Stimulated activated naive CD8-positive, alpha-beta T cell treated with anti-CD3 and anti-CD28 coated beads, Interleukin-15, amount 100 ng/mL, for 72 hours (primary cell): ENCODE measurements around the gene UBE2L5.
"Not testable (repeated sequence)": the region's sequence is repeated elsewhere in the genome, so short reads cannot be mapped to it uniquely, and the experiment has no call there.

ENCODE experiments used
- ATAC-seq: fragments of 150-1000 bp; cut with Tn5 transposase; 2 replicates; pipeline ENCODE4 v1.10.0; 2021; ENCODE audit warnings: mild to moderate bottlenecking, moderate library complexity
- DNase-seq, 2 donors: peaks; one replicate each; pipeline ENCODE4 v3.0.0; 2021 to 2022
- H3K27ac Mint-ChIP-seq, 2 donors: one replicate each; pipeline ENCODE4 v1.8.0; 2022; ENCODE audit warnings: mild to moderate bottlenecking in 2 of 2, mixed read lengths in 2 of 2, moderate library complexity in 2 of 2
- H3K27me3 Mint-ChIP-seq: one replicate; pipeline ENCODE4 v1.8.0; 2022; ENCODE audit warnings: mixed read lengths
- H3K4me1 Mint-ChIP-seq: one replicate; pipeline ENCODE4 v1.8.0; 2022; ENCODE audit warnings: mild to moderate bottlenecking, mixed read lengths
- H3K4me3 Mint-ChIP-seq, 2 donors: one replicate each; pipeline ENCODE4 v1.8.0; 2022; ENCODE audit warnings: mild to moderate bottlenecking in 2 of 2, mixed read lengths in 2 of 2, moderate library complexity in 1 of 2
- H3K9me3 Mint-ChIP-seq, 2 donors: one replicate each; pipeline ENCODE4 v1.8.0; 2022; ENCODE audit warnings: mixed read lengths in 2 of 2

The UBE2L5 gene

DNA sequence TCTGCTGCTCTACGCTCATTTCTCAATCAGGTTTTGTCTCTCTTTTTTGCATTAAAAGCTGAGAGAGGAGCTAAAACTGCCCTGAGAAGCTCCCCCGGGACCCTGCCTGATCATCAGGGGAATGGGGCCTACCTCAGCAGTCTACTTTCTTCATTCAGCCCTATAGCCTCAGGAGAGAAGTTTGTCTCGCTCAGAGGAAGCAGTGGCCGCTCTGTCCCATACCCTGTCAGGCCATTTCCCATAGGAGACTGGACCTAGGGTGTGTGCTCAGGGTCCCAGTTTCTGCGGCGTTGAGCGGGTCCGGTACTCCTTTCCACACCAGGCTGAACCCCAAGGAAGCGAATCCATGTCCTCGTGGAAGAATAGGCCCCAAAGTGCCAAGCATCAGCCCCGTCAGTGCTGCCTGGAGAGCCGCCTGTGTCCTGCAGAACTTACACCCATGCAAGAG, 21.7 kb downstream of the UBE2L5 start:
- no peak overlapping the region for H3K4me3 Mint-ChIP-seq

DNA sequence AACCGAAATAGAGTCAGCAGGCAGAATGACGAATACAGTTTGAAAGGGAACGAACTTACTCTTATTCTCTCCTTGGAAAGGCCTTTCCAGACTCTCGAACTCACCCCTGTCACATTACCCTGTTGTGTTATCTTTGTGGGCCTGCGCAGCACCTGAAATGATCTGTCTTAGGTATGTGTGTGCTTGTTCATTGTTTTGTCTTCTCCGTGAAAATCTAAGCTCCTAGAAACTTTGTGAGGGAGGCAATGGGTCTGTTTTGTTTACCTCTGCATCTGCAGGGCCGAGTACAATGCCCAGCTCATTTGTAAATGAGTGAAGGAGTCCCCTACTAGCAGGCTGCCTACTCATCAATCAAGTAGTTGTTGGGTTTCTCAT, 23.8 kb downstream of the UBE2L5 start:
- Mint-ChIP-seq H3K4me1 (peaks cover 18% of the 10 kb centered on the region), H3K27me3 (peaks cover 22% of the 10 kb centered on the region), H3K27ac (no peak overlapping the region), H3K4me3 (peak overlapping the region in 1 of 2 donors; percentile 72), H3K9me3 (no peaks in the 10 kb centered on the region)
- ATAC-seq (no peak), DNase-seq (no peak)

More for the DNA sequence above, 21.7 kb downstream of the UBE2L5 start:
- Mint-ChIP-seq H3K9me3 (no peaks in the 10 kb centered on the region), H3K4me1 (peaks cover 21% of the 10 kb centered on the region), H3K27me3 (peaks cover 22% of the 10 kb centered on the region), H3K27ac (no peak overlapping the region)
- DNase-seq, result no peak
- ATAC-seq, result no peak

DNA sequence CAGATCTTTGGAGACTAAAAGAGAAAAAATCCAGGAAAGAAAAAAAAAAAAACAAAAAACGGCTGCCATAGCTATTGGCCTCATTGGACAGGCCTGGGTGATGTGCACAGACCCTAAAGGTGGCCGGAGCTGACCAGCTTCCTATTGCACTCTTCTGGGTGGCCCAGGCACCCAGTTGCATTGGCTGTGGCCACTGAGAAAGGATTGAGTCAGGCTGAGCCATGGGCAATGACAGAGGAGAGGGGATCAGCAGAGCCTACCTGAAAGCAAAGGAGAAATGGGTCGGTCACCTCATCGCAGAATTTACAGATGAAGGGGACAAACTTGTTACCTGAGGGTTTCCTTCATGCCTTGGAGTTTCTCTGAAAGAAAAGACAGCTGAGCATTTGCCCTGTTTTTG, 26.1 kb downstream of the UBE2L5 start:
- DNase-seq (no peak), ATAC-seq (no peak)
- Mint-ChIP-seq H3K27me3 (peaks cover 22% of the 10 kb centered on the region), H3K27ac (no peak overlapping the region), H3K4me1 (peaks cover 15% of the 10 kb centered on the region), H3K4me3 (no peak overlapping the region), H3K9me3 (no peaks in the 10 kb centered on the region)

DNA sequence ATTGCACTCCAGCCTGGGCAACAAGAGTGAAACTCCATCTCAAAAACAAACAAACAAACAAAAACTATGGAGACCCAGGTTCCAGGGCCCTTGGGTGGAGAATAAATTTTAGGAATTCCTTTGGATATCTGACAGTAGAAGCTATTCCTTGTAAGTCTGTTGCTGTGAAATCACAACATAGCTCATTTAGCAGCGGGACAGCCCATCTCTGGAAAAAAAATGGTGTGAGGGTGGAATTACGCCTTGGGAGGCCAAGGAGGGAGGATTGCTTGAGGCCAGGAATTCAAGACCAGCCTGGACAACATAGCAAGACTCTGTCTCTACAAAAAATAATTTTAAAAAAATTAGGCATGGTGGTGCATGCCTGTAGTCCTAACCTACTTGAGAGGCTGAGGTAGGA, 27.8 kb downstream of the UBE2L5 start:
- no peak overlapping the region for H3K27ac Mint-ChIP-seq
- ATAC-seq (no peak), DNase-seq (no peak)
- no peaks in the 10 kb centered on the region for H3K9me3 Mint-ChIP-seq
- H3K4me1 Mint-ChIP-seq, result peaks cover 17% of the 10 kb centered on the region
- H3K4me3 Mint-ChIP-seq, result no peak overlapping the region
- peaks cover 14% of the 10 kb centered on the region for H3K27me3 Mint-ChIP-seq

DNA sequence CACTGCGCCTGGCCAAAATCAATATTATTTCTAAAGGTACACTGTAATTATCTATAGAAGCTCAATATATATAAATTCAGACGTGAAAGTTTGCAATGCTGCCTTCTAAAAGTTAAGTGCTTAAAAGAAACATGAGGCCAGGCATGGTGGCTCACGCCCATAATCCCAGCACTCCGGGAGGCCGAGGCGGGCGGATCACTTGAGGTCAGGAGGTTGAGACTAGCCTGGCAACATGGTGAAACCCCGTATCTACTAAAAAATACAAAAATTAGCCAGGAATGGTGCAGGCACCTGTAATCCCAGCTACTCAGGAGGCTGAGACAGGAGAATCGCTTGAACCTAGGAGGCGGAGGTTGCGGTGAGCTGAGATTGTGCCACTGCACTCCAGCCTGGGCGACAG, 29.2 kb downstream of the UBE2L5 start:
- not testable (repeated sequence) for H3K4me1 Mint-ChIP-seq, ATAC-seq, H3K4me3 Mint-ChIP-seq, DNase-seq, H3K27ac Mint-ChIP-seq, H3K9me3 Mint-ChIP-seq, H3K27me3 Mint-ChIP-seq

DNA sequence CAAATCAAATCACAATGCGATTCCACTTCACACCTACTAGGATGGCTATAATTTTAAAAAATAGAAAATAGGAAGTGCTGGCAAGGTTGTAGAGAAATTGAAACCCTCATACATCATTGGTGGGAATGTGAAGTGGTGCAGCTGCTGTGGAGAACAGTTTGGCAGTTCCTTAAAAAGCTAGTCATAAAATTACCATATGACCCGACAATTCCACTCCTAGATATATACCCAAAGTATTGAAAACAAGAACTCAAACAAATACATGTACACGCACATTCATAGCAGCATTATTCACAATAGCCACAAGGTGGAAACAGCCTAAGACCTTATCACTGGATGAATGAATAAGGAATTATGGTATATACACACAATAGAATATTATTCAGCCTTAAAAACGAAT, 31.4 kb downstream of the UBE2L5 start:
- no peaks in the 10 kb centered on the region for H3K27me3 Mint-ChIP-seq
- no peak for ATAC-seq
- no peak overlapping the region for H3K27ac Mint-ChIP-seq
- H3K4me1 Mint-ChIP-seq, result peaks cover 6% of the 10 kb centered on the region
- DNase-seq, result no peak
- no peaks in the 10 kb centered on the region for H3K9me3 Mint-ChIP-seq
- H3K4me3 Mint-ChIP-seq, result no peak overlapping the region

DNA sequence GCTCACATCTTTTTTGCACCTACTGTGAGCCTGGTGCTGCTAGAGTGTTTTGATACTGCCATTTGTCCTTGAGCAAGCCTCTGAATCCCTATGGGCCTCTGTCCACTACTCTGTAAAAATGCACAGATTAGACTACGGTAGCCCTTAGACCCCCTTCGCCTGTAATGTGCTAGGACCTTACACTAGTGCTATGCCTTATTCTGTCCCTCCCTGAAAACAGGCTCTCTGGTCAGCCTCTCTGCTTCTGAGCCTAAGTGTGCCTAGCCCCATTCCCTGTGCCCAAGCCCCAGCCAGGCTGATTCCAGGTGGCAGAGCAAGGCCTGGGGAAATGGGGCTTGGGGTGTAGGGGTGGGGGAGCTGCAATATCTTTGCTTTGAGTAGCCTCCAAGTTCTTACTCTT, 32.7 kb downstream of the UBE2L5 start:
- ATAC-seq, result peak; percentile 48
- no peak for DNase-seq
- Mint-ChIP-seq H3K27ac (peak overlapping the region in 1 of 2 donors; percentile 74), H3K4me3 (no peak overlapping the region), H3K27me3 (no peaks in the 10 kb centered on the region), H3K9me3 (no peaks in the 10 kb centered on the region), H3K4me1 (peaks cover 12% of the 10 kb centered on the region)

DNA sequence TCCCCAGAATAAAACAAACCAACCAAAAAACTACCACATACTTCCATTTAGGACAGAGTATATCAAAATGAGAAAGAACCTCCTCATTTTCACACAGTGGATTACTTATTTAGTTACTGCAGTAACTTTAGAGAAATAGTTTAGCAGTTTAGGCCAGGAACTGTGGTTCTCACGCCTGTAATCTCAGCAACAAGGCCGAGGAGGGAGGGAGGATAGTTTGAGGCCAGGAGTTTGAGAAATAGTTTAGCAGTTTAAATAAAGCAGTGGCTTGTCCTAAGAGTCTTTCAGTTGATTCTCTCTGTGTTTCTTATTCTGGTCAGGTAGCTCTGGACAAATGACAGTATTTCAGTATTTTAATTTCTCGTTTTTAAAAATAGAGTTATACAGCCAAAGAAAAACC, 34.0 kb downstream of the UBE2L5 start:
- Mint-ChIP-seq H3K27ac (no peak overlapping the region), H3K9me3 (no peaks in the 10 kb centered on the region)
- no peak for ATAC-seq

DNA sequence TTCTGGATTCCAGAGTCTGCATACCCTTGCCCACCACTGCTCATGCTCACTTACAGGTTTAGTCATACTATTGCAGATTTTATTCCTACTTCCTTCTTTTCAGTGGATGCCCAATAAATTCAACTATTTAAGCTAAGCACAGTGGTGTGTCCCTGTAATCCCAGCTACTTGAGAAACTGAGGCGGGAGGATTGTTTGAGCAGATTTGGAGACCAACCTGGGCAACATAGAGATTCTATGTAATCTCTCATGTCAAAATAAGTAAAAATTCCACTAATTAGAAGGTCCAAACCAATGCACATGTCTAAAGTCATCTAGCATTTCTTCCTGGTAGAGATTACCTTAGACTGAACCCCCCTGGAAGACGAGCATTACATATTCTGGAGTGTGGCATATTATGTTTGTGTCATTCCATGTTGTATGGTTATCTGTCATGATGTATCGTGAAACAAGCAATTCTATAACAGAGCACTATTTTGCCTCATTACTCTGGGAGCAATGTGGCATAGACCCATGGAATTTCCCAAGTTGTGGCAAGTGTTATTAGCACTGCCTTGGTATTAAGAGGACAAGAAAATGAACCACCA, 35.1 kb downstream of the UBE2L5 start:
- no peaks in the 10 kb centered on the region for H3K27me3 Mint-ChIP-seq
- H3K4me3 Mint-ChIP-seq, result no peak overlapping the region
- H3K4me1 Mint-ChIP-seq, result peaks cover 23% of the 10 kb centered on the region
- no peaks in the 10 kb centered on the region for H3K9me3 Mint-ChIP-seq
- DNase-seq (no peak), ATAC-seq (no peak)
- peak overlapping the region in 1 of 2 donors; percentile 76 for H3K27ac Mint-ChIP-seq

More for the DNA sequence above, 34.0 kb downstream of the UBE2L5 start:
- peaks cover 14% of the 10 kb centered on the region for H3K4me1 Mint-ChIP-seq
- no peak for DNase-seq
- H3K4me3 Mint-ChIP-seq, result no peak overlapping the region
- no peaks in the 10 kb centered on the region for H3K27me3 Mint-ChIP-seq

DNA sequence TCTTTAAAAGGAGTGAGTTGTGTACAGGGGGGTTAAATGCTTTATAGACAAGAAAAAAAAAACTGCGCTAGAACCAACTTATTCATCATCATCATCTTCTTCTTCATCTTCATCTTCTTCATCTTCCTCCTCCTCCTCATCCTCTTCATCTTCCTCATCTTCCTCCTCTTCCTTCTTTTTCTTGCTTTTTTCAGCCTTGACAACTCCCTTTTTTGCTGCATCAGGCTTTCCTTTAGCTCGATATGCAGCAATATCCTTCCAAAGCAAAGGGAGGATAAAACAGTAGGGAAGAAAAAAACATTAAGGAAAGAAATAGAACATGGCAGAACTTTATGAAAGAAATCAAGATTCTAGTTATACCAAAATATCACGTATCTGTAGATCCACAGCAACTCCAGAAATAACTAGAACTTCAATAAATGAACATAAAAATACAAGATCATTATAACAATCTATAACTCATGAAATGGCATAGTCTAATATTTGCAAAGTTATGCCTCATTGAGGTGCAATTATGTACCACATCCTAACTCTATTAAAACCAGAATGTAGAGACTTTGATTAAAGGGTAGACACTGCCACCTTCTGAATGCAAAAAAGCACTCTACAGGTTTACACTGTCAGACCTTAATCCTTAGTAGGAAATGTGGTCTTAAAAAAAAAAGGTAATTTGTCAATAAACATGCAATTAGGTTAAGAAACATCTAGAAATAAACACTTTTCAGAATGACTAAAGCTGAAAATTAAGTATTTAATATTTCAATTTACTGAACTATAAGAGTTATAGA, 39.2 kb downstream of the UBE2L5 start:
- not testable (repeated sequence) for H3K27me3 Mint-ChIP-seq, DNase-seq, ATAC-seq, H3K9me3 Mint-ChIP-seq
- Mint-ChIP-seq H3K4me1 (peaks cover 37% of the 10 kb centered on the region), H3K27ac (peak overlapping the region; percentile 92 to 94), H3K4me3 (peak overlapping the region in 1 of 2 donors; percentile 31)

DNA sequence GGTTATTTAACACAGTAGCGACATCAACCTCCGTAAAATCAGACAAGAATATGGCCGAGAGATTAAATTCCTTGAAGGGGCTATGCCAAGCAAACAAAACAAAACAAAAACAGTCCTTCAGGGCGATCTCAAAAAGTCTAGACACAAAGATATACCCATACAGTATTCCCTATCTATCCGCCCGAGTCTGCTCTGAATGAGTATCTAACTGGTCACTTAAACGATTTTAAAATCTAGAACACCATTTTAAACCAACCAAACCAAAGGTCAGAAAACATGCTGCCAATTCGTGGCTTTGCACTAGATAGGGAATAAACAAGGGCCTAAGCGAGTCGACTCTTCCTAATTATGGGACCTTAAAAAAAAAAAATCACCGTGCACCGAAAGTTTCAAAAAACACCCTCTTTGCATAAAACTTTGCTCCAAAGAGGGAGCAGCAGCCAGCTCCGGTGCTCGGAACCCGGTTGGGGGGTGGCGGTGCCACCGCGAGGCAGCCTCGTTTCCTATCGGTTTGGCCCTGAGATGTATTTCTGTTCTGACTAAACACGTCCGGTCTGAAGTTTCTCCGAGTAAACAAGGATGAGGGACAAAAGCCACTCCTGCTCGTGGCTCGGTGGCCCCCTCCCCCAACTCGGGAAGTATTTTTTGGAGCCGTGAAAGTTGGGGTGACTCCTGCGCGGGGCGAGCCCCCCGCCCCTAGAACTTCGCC, 41.6 kb downstream of the UBE2L5 start:
- Mint-ChIP-seq H3K27me3 (peaks cover 6% of the 10 kb centered on the region), H3K27ac (peak overlapping the region; percentile 99 to 100), H3K9me3 (no peaks in the 10 kb centered on the region), H3K4me1 (peaks cover 46% of the 10 kb centered on the region), H3K4me3 (peak overlapping the region; percentile 90 to 92)
- ATAC-seq (peak; percentile 64), DNase-seq (peak; percentile 77 to 88)

DNA sequence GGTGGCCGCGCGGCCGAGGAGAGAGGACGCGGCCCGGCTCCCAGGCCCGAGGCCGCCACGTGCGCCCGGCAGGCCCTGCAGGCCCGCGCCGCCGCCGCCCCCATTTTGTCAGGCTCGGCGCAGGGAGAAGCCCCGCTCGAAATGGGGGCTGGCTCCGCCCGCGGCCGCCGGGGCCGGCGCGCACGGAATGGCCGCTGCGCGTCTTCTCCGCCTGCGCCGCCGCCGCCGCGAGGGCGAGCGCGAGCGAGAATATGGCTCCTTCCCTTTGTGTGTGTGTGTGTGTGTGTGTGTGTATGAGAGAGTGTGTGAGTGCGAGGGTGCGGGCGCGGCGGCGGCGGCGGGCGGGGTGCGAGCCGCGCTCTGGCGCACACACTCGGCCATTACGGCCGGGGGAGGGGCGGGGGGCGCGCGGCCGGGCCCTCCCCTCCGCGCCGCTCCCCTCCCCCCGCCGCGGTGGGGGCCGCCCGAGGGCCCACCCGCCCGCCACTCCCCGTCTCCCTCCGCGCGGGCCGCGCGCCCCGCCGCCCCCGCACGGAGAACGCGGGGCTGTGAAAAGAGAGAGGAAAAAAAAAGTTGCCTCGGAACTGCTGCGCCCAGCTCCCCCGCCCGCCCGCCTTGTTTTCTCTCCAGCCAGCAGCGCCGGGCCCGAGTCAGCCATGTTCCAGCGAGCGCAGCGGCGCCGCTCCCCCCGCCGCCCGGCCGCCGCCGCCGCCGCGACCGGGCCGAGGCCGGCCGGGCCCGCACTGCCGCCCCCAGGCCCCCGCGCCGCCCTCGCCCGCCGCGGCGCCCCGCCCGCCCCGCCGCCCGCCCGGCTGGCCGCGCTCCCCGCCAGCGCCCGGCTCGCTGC, 42.4 kb downstream of the UBE2L5 start:
- peak overlapping the region; percentile 90 to 92 for H3K4me3 Mint-ChIP-seq
- ATAC-seq, result peak; percentile 61
- H3K27ac Mint-ChIP-seq, result peak overlapping the region; percentile 99 to 100
- H3K27me3 Mint-ChIP-seq, result peaks cover 9% of the 10 kb centered on the region
- peaks cover 40% of the 10 kb centered on the region for H3K4me1 Mint-ChIP-seq
- H3K9me3 Mint-ChIP-seq, result no peaks in the 10 kb centered on the region
- peak; percentile 80 to 83 for DNase-seq

DNA sequence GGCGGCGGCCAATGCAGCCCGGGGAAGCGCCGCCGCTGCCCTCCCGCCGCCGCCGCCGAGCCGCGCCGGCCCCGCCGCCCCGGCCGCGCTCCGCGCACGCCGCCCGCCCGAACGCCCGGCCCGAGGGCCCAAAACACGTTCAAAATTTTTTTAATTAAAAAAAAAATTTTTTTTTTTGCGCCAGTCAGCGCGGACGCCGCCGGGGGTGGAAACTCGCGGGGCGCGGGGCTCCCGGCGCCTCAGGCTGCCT, 43.0 kb downstream of the UBE2L5 start:
- peaks cover 40% of the 10 kb centered on the region for H3K4me1 Mint-ChIP-seq
- ATAC-seq (no peak), DNase-seq (no peak)
- no peaks in the 10 kb centered on the region for H3K9me3 Mint-ChIP-seq
- peaks cover 9% of the 10 kb centered on the region for H3K27me3 Mint-ChIP-seq
- no peak overlapping the region for H3K4me3 Mint-ChIP-seq
- H3K27ac Mint-ChIP-seq, result no peak overlapping the region

DNA sequence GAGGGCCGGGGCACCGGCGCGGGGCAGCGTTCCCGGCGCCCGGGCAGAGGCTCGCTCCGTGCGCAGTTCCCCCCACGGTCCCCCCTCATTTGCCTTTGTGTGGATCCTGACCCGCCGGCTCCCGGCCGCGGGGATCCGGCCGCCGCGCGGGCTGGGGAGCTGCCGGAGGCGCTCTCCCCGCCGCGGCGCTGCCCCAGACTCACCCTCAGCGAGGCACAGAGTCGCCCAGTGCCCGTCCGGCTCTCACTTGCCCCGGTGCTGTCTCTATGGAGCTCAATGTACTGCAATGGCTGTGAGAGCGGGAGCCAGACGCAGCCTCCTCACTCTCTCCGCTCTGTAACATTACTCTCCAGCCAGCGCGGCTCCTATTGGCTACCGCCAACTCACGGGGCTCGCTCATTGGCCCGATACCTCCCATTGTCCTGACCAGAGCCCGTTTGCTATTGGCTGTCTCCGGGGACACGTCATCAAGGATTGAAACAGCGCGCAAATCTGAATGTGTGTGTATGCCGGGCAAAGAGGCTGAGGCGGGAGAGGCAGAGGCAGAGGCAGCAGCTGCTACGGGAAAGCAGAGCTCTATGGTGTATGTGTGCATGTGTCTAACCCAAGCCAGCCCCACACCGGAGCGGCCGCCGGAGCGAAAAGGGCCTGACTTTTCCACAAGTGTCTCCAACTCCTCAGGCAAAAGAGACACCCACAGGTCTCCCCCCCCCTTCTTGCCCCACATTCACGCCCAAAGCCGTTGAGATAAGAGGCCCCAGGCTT, 43.5 kb downstream of the UBE2L5 start, which contains the start of gene HMGB1:
Gene HMGB1, minus strand, starts transcription at position 344 of the 765 bp plus-strand sequence. CDS start 2,256 bp downstream, outside the sequence.
- Mint-ChIP-seq H3K4me1 (peaks cover 40% of the 10 kb centered on the region), H3K4me3 (peak within 1 kb of the TSS; percentile 93 to 97), H3K27me3 (peaks cover 9% of the 10 kb centered on the region), H3K27ac (peak within 1 kb of the TSS; percentile 100), H3K9me3 (no peaks in the 10 kb centered on the region)
- DNase-seq (peak; percentile 95 to 98), ATAC-seq (peak; percentile 92)

DNA sequence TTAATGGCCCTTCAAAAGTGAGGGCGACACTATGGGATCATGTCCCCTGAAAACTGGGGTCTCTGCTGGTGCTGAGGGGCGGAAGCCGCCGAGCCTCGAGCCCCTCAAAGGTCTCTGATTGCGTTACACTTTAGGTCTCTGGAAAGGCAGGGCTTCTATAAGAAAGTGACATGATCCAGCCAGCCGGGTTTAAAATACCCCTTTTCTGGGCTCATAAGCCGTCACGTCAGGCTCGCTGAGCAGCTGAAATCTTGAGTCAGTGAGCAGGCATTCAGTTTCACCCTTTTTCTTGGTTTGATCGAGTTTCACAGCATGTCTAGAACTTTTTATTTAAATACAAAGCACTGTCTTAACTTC, 44.0 kb downstream of the UBE2L5 start:
- peak overlapping the region; percentile 93 to 97 for H3K4me3 Mint-ChIP-seq
- H3K27ac Mint-ChIP-seq, result peak overlapping the region; percentile 100
- peaks cover 38% of the 10 kb centered on the region for H3K4me1 Mint-ChIP-seq
- no peak for ATAC-seq
- no peaks in the 10 kb centered on the region for H3K9me3 Mint-ChIP-seq
- peaks cover 9% of the 10 kb centered on the region for H3K27me3 Mint-ChIP-seq
- DNase-seq, result no peak
